Stimulated activated CD4-positive, alpha-beta T cell treated with anti-CD3 and anti-CD28 coated beads, Interleukin-15, amount 100 ng/mL, for 1 hour (primary cell): ENCODE results near the gene NT5C2.

Experiments
- DNase-seq, 2 donors: peaks; one replicate each; pipeline ENCODE4 v3.0.0-alpha.2; 2020; ENCODE audit warnings: low read depth in 1 of 2, low spot score in 1 of 2

Gene NT5C2

GRCh38 chr10:103125323-103126267 lies 67.5 kb downstream of the NT5C2 start:
- DNase-seq = no peak

GRCh38 chr10:103124420-103125096 lies 68.5 kb downstream of the NT5C2 start:
- no peak for DNase-seq

GRCh38 chr10:103123282-103124024 lies 69.6 kb downstream of the NT5C2 start:
- no peak for DNase-seq

GRCh38 chr10:103120977-103121735 lies 71.9 kb downstream of the NT5C2 start:
- DNase-seq = no peak

DNA sequence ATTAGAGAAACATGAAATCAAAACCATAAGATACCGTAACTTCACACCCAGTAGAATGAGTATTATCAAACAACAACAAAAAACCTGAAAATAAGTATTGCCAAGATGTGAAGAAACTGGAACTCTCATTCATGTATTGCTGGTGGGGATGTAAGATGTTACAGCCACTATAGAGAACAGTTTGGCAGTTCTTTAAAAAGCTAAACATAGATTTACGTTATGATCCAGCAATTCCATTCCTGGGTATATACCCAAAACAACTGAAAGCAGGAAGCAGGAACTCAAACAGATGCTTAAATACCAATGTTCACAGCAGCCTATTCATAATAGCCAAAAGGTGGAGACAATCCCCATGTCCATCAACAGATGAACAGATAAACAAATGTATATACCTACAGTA lies 72.5 kb downstream of the NT5C2 start:
- DNase-seq = no peak

- no peak for DNase-seq
These were observed 75.8 kb downstream of the NT5C2 start for GRCh38 chr10:103117247-103117646.

DNA sequence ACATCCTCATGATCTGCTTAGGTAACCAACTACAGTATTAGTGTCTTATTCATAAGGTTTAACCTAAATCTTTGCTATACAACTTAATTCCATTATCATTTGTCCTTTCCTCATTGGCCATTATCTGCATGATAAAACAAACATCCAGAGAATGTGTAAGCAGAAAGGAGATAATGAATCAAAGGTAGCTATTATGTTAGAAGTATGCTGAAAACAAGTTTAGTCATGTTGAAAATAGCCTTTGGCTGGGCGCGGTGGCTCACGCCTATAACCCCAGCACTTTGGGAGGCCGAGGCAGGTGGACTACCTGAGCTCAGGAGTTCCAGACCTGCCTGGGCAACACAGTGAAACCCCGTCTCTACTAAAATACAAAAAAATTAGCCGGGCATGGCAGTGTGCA lies 78.2 kb downstream of the NT5C2 start:
- DNase-seq = no peak

DNA sequence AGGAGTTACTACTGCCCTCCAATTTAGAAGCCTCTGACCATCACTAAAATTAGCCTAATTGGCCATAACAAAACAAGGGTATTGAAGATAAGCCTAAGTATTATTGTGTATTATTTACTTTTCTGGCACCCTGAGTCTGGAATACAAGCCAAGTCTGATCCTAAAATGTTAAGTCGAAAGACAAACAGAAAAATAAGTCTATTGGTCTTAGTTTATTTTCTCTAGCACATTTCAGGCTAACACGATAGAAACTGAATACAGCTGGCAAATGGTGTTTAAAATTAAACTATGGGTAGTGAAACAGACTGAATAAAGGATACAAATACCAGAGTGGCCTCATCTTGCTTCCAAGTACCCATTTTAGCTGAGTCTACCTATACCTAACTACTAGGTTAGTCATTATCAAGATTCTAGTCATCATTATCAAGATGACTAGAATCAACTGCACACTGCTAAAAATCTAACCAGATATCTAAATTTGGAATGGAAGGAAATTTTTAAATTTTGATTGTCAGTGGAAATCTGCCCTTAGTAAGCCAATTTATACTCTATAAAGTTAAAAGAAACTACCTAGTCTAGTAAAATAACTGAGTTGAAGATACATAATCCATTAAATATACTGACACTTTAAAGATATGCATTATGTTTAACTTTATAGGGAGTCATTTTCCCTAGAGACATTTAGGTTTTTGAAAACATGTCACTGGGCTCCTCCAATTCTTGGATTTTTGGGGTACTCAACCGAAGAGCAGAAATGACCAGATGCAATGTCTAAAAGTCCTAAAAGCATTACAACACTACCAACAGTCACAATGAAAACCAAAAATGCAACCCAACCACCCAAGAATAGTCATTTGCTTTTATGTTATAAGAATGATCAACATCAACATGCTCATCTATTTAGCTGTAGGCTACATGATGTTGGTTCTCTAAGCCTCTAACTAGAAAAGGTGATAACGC lies 80.9 kb downstream of the NT5C2 start:
- DNase-seq = no peak

DNA sequence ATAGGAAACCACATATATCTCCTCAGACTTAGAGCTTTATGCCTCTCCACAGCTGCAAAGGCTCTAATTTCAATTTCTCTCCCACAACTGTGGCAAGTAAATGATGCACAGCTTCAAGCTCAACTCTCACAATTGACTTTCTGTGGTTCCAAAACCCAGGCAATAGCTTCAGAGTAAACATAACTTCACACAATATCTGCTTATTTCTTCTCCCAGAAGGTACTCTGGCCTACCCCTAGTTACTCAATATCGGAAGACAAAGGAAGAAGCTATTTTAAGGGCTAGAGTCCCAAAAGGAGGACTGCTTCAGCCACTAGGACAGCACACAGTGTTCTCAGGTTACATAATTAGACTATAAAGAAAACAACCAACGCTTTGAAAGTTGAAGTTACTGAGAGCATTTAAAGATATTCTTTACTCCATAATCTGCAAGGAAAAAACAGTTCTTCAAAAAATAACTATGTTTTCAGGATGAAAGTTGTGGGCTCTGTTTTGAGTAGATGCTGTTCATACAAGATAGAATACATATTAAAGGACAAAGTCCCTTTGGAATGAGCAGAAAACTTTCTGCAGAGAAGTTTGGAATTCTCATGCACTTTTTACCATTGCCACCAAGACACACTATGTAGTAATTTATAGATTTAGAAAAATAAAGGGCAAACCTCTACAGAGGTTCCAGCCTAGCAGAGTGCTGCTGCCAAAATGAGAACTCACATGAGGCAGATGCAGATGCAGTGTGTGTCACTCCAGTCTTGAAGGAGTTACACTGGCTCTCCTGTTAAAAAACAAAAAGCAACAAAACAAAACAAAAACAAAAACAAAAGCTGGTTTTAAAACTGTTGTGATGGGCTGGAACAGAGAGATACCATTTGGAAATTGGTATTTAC lies 81.8 kb downstream of the NT5C2 start:
- DNase-seq = no peak

- no peak for DNase-seq
These were observed 82.7 kb downstream of the NT5C2 start for GRCh38 chr10:103110407-103110806.

- DNase-seq = no peak
These were observed 83.3 kb downstream of the NT5C2 start for GRCh38 chr10:103109821-103110220.

DNA sequence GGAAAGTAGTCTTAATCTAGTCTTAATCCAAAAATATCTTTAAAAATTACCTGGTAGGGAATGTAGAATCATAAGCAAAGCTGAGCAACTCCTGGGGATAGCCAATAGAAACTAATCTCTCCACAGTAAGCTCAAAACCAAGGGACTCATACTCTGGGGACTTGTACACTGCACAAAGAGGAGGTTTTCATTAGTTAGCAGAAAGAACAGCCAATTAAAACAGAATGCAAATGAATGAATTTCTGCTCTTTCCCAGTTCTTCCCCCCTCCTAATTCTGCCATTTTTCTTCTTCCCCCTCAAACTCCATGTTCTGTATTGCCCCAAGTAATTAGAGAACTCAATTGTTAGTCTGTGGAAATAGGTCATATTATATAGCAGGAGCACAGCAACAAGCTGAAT lies 86.5 kb downstream of the NT5C2 start:
- DNase-seq = no peak

DNA sequence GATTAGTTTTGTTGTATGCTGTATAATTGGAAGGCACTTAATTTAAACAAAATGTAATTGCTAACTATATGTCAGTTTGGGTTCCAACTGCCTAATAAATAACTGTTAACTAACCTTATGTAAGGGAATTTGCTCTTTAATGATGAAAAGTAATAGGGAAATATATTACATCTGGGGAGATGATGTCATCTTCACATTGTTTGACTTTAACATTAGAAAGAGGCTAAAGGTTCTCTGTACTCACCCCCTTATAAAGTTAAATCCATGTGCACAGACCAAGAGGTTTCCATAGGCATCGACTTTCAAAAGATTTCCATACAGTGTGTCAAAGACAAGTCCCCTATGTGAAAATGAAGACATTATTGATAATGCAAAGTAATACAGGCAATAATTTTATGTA lies 87.6 kb downstream of the NT5C2 start:
- no peak for DNase-seq

DNA sequence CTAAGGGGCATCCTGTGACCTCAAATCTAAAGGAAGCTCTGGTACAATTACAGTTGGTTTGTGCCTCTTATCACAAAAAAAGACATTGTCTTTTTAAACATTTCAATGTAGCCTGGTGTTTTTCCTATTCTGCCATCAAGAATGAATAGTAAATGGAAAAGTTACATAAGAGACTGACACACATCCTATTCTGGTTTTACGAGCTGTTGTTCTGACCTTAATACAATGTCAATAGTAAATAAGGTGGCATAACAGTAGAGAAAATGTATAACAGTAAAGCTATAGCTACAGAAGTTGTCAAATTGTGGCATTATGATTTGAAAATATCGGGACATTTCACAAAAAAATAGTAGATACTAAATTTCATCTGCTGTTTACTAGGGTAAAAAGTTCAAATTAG lies 88.4 kb downstream of the NT5C2 start:
- no peak for DNase-seq

- DNase-seq = no peak
These were observed 89.1 kb downstream of the NT5C2 start for GRCh38 chr10:103103989-103104388.

DNA sequence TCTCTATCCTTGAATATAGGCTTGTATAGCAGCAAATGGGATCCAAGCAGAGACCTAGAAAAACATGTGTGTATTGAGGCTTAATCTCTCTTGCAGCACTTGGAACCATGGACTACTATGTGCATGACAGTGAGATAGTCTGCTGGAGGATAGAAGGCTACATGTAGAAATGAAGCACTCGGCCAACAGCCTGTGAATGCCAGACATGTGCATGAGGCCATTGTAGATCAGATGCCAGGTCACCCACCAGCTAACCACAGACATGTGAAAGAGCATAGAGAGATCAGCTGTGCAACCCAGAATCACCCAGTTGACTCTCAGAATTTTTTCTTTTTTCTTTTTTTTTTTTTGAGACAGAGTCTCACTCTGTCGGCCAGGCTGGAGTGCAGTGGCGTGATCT lies 90.9 kb downstream of the NT5C2 start:
- DNase-seq = no peak

- no peak for DNase-seq
These were observed 92.5 kb downstream of the NT5C2 start for GRCh38 chr10:103100620-103101019.

- no peak for DNase-seq
These were observed 94.8 kb downstream of the NT5C2 start for GRCh38 chr10:103098240-103098639.

GRCh38 chr10:103096130-103096529 lies 96.9 kb downstream of the NT5C2 start:
- no peak for DNase-seq
